ENCODE measurements around the gene MRC1.

MRC1 gene

GRCh38 chr10:17787087-17787961, 21.8 kb upstream of the MRC1 start:
- no peak overlapping the region for H3K9ac ChIP-seq (ENCODE audit: low read depth, low read length)
- 0 out of 2 replicates have a peak, but pooled peaks cover 4% of the 10 kb centered on the region for H3K4me1 ChIP-seq (ENCODE audit: insufficient read depth, low read length)
- H3K9me3 ChIP-seq (ENCODE audit: control insufficient read depth, insufficient read depth, low read length) = no peaks in the 10 kb centered on the region
- no peaks in the 10 kb centered on the region for H3K36me3 ChIP-seq (ENCODE audit: insufficient read depth, low read length)

GRCh38 chr10:17788646-17789045, 20.5 kb upstream of the MRC1 start:
- no peak overlapping the region for H3K9ac ChIP-seq (ENCODE audit: low read depth, low read length)
- H3K36me3 ChIP-seq (ENCODE audit: insufficient read depth, low read length) = no peaks in the 10 kb centered on the region
- no peaks in the 10 kb centered on the region for H3K9me3 ChIP-seq (ENCODE audit: control insufficient read depth, insufficient read depth, low read length)
- 0 out of 2 replicates have a peak, but pooled peaks cover 4% of the 10 kb centered on the region for H3K4me1 ChIP-seq (ENCODE audit: insufficient read depth, low read length)

GRCh38 chr10:17789396-17789795, 19.8 kb upstream of the MRC1 start:
- Histone ChIP-seq H3K9ac (ENCODE audit: low read depth, low read length) (no peak overlapping the region), H3K36me3 (ENCODE audit: insufficient read depth, low read length) (no peaks in the 10 kb centered on the region), H3K9me3 (ENCODE audit: control insufficient read depth, insufficient read depth, low read length) (no peaks in the 10 kb centered on the region), H3K4me1 (ENCODE audit: insufficient read depth, low read length) (0 out of 2 replicates have a peak, but pooled peaks cover 4% of the 10 kb centered on the region)

- Histone ChIP-seq H3K9ac (ENCODE audit: low read depth, low read length) (no peak overlapping the region), H3K4me1 (ENCODE audit: insufficient read depth, low read length) (0 out of 2 replicates have a peak, but pooled peaks cover 4% of the 10 kb centered on the region), H3K36me3 (ENCODE audit: insufficient read depth, low read length) (no peaks in the 10 kb centered on the region), H3K9me3 (ENCODE audit: control insufficient read depth, insufficient read depth, low read length) (no peaks in the 10 kb centered on the region)
These were observed 18.5 kb upstream of the MRC1 start for GRCh38 chr10:17790651-17791050.

GRCh38 chr10:17792991-17793390, 16.2 kb upstream of the MRC1 start:
- Histone ChIP-seq H3K36me3 (ENCODE audit: insufficient read depth, low read length) (no peaks in the 10 kb centered on the region), H3K4me1 (ENCODE audit: insufficient read depth, low read length) (no peaks in the 10 kb centered on the region), H3K9ac (ENCODE audit: low read depth, low read length) (no peak overlapping the region; the same call in 1 of the 2 replicates), H3K9me3 (ENCODE audit: control insufficient read depth, insufficient read depth, low read length) (peaks cover 8% of the 10 kb centered on the region; the same call in 1 of the 2 replicates)

- Histone ChIP-seq H3K4me1 (ENCODE audit: insufficient read depth, low read length) (no peaks in the 10 kb centered on the region), H3K9ac (ENCODE audit: low read depth, low read length) (no peak overlapping the region), H3K36me3 (ENCODE audit: insufficient read depth, low read length) (no peaks in the 10 kb centered on the region), H3K9me3 (ENCODE audit: control insufficient read depth, insufficient read depth, low read length) (peaks cover 8% of the 10 kb centered on the region; the same call in 1 of the 2 replicates)
These were observed 15.1 kb upstream of the MRC1 start for GRCh38 chr10:17793823-17794644.

GRCh38 chr10:17795083-17795482, 14.1 kb upstream of the MRC1 start:
- Histone ChIP-seq H3K36me3 (ENCODE audit: insufficient read depth, low read length) (no peaks in the 10 kb centered on the region), H3K4me1 (ENCODE audit: insufficient read depth, low read length) (no peaks in the 10 kb centered on the region), H3K9ac (ENCODE audit: low read depth, low read length) (no peak overlapping the region), H3K9me3 (ENCODE audit: control insufficient read depth, insufficient read depth, low read length) (peaks cover 8% of the 10 kb centered on the region; the same call in 1 of the 2 replicates)

- H3K9ac ChIP-seq (ENCODE audit: low read depth, low read length) = no peak overlapping the region
- peaks cover 8% of the 10 kb centered on the region; the same call in 1 of the 2 replicates for H3K9me3 ChIP-seq (ENCODE audit: control insufficient read depth, insufficient read depth, low read length)
- no peaks in the 10 kb centered on the region for H3K4me1 ChIP-seq (ENCODE audit: insufficient read depth, low read length)
- no peaks in the 10 kb centered on the region for H3K36me3 ChIP-seq (ENCODE audit: insufficient read depth, low read length)
These were observed 13.1 kb upstream of the MRC1 start for GRCh38 chr10:17795813-17796594.

- no peaks in the 10 kb centered on the region for H3K36me3 ChIP-seq (ENCODE audit: insufficient read depth, low read length)
- H3K9me3 ChIP-seq (ENCODE audit: control insufficient read depth, insufficient read depth, low read length) = peaks cover 4% of the 10 kb centered on the region; the same call in 1 of the 2 replicates
- H3K4me1 ChIP-seq (ENCODE audit: insufficient read depth, low read length) = no peaks in the 10 kb centered on the region
- H3K9ac ChIP-seq (ENCODE audit: low read depth, low read length) = no peak overlapping the region
These were observed 7.6 kb upstream of the MRC1 start for GRCh38 chr10:17801507-17801906.

GRCh38 chr10:17802350-17802749, 6.8 kb upstream of the MRC1 start:
- H3K9me3 ChIP-seq (ENCODE audit: control insufficient read depth, insufficient read depth, low read length) = no peaks in the 10 kb centered on the region; the same call in 1 of the 2 replicates
- H3K4me1 ChIP-seq (ENCODE audit: insufficient read depth, low read length) = no peaks in the 10 kb centered on the region
- no peak overlapping the region for H3K9ac ChIP-seq (ENCODE audit: low read depth, low read length)
- H3K36me3 ChIP-seq (ENCODE audit: insufficient read depth, low read length) = no peaks in the 10 kb centered on the region

- Histone ChIP-seq H3K9me3 (ENCODE audit: control insufficient read depth, insufficient read depth, low read length) (no peaks in the 10 kb centered on the region; the same call in 1 of the 2 replicates), H3K4me1 (ENCODE audit: insufficient read depth, low read length) (no peaks in the 10 kb centered on the region), H3K9ac (ENCODE audit: low read depth, low read length) (no peak overlapping the region), H3K36me3 (ENCODE audit: insufficient read depth, low read length) (no peaks in the 10 kb centered on the region)
These were observed 6.2 kb upstream of the MRC1 start for GRCh38 chr10:17802976-17803375.

GRCh38 chr10:17805330-17805729, 3.8 kb upstream of the MRC1 start:
- H3K36me3 ChIP-seq (ENCODE audit: insufficient read depth, low read length) = no peaks in the 10 kb centered on the region
- no peaks in the 10 kb centered on the region; the same call in 1 of the 2 replicates for H3K9me3 ChIP-seq (ENCODE audit: control insufficient read depth, insufficient read depth, low read length)
- H3K4me1 ChIP-seq (ENCODE audit: insufficient read depth, low read length) = no peaks in the 10 kb centered on the region; the same call in 1 of the 2 replicates
- no peak overlapping the region for H3K9ac ChIP-seq (ENCODE audit: low read depth, low read length)

- H3K36me3 ChIP-seq (ENCODE audit: insufficient read depth, low read length) = no peaks in the 10 kb centered on the region
- H3K9ac ChIP-seq (ENCODE audit: low read depth, low read length) = no peak overlapping the region
- no peaks in the 10 kb centered on the region; the same call in 1 of the 2 replicates for H3K9me3 ChIP-seq (ENCODE audit: control insufficient read depth, insufficient read depth, low read length)
- H3K4me1 ChIP-seq (ENCODE audit: insufficient read depth, low read length) = no peaks in the 10 kb centered on the region; the same call in 1 of the 2 replicates
These were observed 3.1 kb upstream of the MRC1 start for GRCh38 chr10:17805921-17806577.

All from ES-I3 (cell line).